IPS DF 19.7 (cell line): ENCODE measurements around the gene ARGLU1.

Experiments used
- DNase-seq: peaks from one replicate; pipeline ENCODE4 v3.0.0-alpha.2; 2013; ENCODE audit warnings: low read depth, low spot score

Gene ARGLU1

GRCh38 chr13:106499896-106500295 is 68.0 kb downstream of the ARGLU1 start:
- no peak for DNase-seq

- no peak for DNase-seq
Measured at GRCh38 chr13:106499113-106499512, 68.8 kb downstream of the ARGLU1 start.

GRCh38 chr13:106498571-106498970 is 69.4 kb downstream of the ARGLU1 start:
- DNase-seq, result no peak

GRCh38 chr13:106498158-106498557 is 69.8 kb downstream of the ARGLU1 start:
- DNase-seq, result no peak

- DNase-seq, result no peak
Measured at GRCh38 chr13:106497079-106497478, 70.9 kb downstream of the ARGLU1 start.

- no peak for DNase-seq
Measured at GRCh38 chr13:106496072-106496997, 71.6 kb downstream of the ARGLU1 start.

GRCh38 chr13:106494936-106495335 is 73.0 kb downstream of the ARGLU1 start:
- no peak for DNase-seq

- DNase-seq, result no peak
Measured at GRCh38 chr13:106494506-106494905, 73.4 kb downstream of the ARGLU1 start.

- DNase-seq, result no peak
Measured at GRCh38 chr13:106493533-106494220, 74.3 kb downstream of the ARGLU1 start.

GRCh38 chr13:106492588-106493475 is 75.1 kb downstream of the ARGLU1 start:
- DNase-seq, result no peak

GRCh38 chr13:106491928-106492587 is 75.9 kb downstream of the ARGLU1 start:
- DNase-seq, result no peak
